Left renal cortex interstitium (tissue), 4 donors: Measurements from ENCODE around the gene C3orf20. TPM values are rescaled to one million over a fixed set of nuclear protein-coding genes. Genes with fewer than 3 reads are reported as not detected.

ENCODE experiments used
- DNase-seq, 4 donors: peaks; one replicate each; pipeline ENCODE4 v3.0.0-alpha.2; 2013; ENCODE audit warnings: low read depth in 4 of 4, low spot score in 2 of 4, missing footprints in 1 of 4
- polyA plus RNA-seq, 4 donors: library from polyadenylated mRNA; unstranded; fragments of 120-200 nt; gene quantifications; one replicate each; pipeline ENCODE4 v1.2.1, GENCODE V29; 2013; ENCODE audit not compliant: insufficient read length in 4 of 4

The C3orf20 gene
- under 1 TPM; 0.19 to 0.56 (median 0.31) TPM for polyA plus RNA-seq

GRCh38 chr3:14674841-14675240, at the start of gene C3orf20:
TSS of gene C3orf20 (plus strand) at chr3:14675141. CDS start at chr3:14682714, 7,573 bp downstream.
- DNase-seq: no peak

GRCh38 chr3:14625443-14625842, 49.5 kb upstream of the C3orf20 start:
- no peak for DNase-seq

- DNase-seq: no peak
Observed at GRCh38 chr3:14627815-14628214, 47.1 kb upstream of the C3orf20 start.

- no peak for DNase-seq
Observed at GRCh38 chr3:14628406-14628805, 46.5 kb upstream of the C3orf20 start.

GRCh38 chr3:14630404-14631100, 44.4 kb upstream of the C3orf20 start:
- no peak for DNase-seq

GRCh38 chr3:14631101-14631497, 43.8 kb upstream of the C3orf20 start:
- no peak for DNase-seq

GRCh38 chr3:14631687-14632441, 43.1 kb upstream of the C3orf20 start:
- no peak for DNase-seq

GRCh38 chr3:14632442-14632930, 42.5 kb upstream of the C3orf20 start:
- no peak for DNase-seq

- DNase-seq: no peak
Observed at GRCh38 chr3:14633417-14633816, 41.5 kb upstream of the C3orf20 start.

- no peak for DNase-seq
Observed at GRCh38 chr3:14633819-14634424, 41.0 kb upstream of the C3orf20 start.

GRCh38 chr3:14634763-14635400, 40.1 kb upstream of the C3orf20 start:
- DNase-seq: no peak

- no peak for DNase-seq
Observed at GRCh38 chr3:14636496-14637087, 38.3 kb upstream of the C3orf20 start.

- no peak for DNase-seq
Observed at GRCh38 chr3:14640157-14640562, 34.8 kb upstream of the C3orf20 start.

- no peak for DNase-seq
Observed at GRCh38 chr3:14640734-14641133, 34.2 kb upstream of the C3orf20 start.

GRCh38 chr3:14641346-14641745, 33.6 kb upstream of the C3orf20 start:
- no peak for DNase-seq

GRCh38 chr3:14645453-14645852, 29.5 kb upstream of the C3orf20 start:
- DNase-seq: no peak

GRCh38 chr3:14646131-14646573, 28.8 kb upstream of the C3orf20 start:
- DNase-seq: no peak

GRCh38 chr3:14646589-14647413, 28.1 kb upstream of the C3orf20 start:
- DNase-seq: no peak
